ENCODE results near the gene UQCC5. TPM values are rescaled to one million over a fixed set of nuclear protein-coding genes. Genes with fewer than 3 reads are reported as not detected.

Gene UQCC5
- total RNA-seq, 1 donor from 2014 or later = 2.0 TPM

DNA sequence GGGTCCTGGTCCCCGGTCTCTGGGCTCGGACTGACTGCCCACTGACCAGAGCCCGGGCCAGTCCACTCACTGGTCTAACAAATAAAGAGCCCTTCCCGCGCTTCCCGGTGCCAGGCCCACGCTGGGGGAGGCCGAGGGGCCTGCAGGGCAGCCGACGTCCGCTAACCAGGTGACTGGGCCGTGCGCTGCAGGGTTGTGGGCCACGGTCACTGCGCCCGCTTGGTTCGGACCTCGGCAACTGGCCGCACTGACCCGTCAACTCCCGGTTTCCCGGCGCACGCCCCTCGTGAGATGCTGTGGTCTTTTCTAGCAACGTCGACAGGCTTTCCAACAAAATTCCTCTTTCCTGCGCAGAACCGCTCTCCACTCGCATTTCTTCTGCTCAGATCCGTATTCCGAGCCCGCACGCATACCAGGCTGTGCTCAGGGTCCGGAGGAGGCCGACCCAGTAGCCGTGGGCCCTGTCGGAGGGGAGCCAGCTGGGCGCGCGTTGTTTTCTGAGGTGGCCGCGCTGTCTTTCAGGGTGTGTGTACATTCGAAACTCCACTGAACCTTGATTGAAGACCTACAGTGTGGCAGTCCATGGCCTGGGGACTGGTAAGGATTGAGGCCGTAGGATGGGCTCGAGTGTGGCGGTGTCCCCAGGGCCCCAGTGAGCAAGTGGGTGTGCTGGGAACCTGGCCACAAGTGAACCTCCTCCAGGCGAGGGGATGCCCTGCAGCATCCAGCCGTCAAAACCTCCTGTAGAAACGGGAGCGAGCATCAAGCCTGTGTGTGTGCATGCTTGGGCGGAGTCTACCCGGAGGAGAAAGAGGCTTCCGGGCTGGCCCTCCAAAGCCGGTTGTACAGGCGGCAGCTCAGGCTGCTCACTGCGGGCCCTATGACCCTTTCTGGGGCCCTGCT, 1.9 kb upstream of the UQCC5 start:
- Histone ChIP-seq H3K9ac (peak overlapping the region; percentile 55), H3K4me1 (peaks cover 36% of the 10 kb centered on the region), H3F3A (ENCODE audit: low read depth) (peaks cover 31% of the 10 kb centered on the region), H3K4me2 (peak overlapping the region; percentile 77), H3K79me2 (ENCODE audit: low read depth) (peaks cover 68% of the 10 kb centered on the region), H3K27ac (peak overlapping the region; percentile 2), H2AFZ (replicated peaks) (no peak overlapping the region), H3K27me3 (no peaks in the 10 kb centered on the region), H4K20me1 (ENCODE audit: low read depth) (peaks cover 59% of the 10 kb centered on the region), H3K9me3 (ENCODE audit: low read depth) (no peaks in the 10 kb centered on the region), H3K36me3 (no peaks in the 10 kb centered on the region), H3K4me3 (peak overlapping the region; percentile 62)
- peaks cover 8% of the 10 kb centered on the region for H3K27me3 Mint-ChIP-seq (ENCODE audit: insufficient read depth, low read depth)
- peak; percentile 60 for DNase-seq (ENCODE audit: low spot score)
- H3K27ac Mint-ChIP-seq = peak overlapping the region; percentile 81
- H3K9me3 Mint-ChIP-seq = no peaks in the 10 kb centered on the region
- H3K4me3 Mint-ChIP-seq = peak overlapping the region; percentile 84
- H3K4me1 Mint-ChIP-seq = peaks cover 42% of the 10 kb centered on the region
- H3K36me3 Mint-ChIP-seq = peaks cover 7% of the 10 kb centered on the region
- TF ChIP-seq, protein P1, sequence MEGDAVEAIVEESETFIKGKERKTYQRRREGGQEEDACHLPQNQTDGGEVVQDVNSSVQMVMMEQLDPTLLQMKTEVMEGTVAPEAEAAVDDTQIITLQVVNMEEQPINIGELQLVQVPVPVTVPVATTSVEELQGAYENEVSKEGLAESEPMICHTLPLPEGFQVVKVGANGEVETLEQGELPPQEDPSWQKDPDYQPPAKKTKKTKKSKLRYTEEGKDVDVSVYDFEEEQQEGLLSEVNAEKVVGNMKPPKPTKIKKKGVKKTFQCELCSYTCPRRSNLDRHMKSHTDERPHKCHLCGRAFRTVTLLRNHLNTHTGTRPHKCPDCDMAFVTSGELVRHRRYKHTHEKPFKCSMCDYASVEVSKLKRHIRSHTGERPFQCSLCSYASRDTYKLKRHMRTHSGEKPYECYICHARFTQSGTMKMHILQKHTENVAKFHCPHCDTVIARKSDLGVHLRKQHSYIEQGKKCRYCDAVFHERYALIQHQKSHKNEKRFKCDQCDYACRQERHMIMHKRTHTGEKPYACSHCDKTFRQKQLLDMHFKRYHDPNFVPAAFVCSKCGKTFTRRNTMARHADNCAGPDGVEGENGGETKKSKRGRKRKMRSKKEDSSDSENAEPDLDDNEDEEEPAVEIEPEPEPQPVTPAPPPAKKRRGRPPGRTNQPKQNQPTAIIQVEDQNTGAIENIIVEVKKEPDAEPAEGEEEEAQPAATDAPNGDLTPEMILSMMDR (IDR thresholded peaks at IDR 0.05) = no peak
- TF ChIP-seq EZH2phosphoT487 (IDR thresholded peaks at IDR 0.05) = no peak
- no peak for TF ChIP-seq EZH2 (IDR thresholded peaks at IDR 0.05)

GRCh38 chr3:52535411-52536111, 844 bp upstream of the UQCC5 start:
- Histone ChIP-seq H3K27ac (no peak overlapping the region), H3K36me3 (no peaks in the 10 kb centered on the region), H3K4me2 (peak overlapping the region; percentile 64), H2AFZ (replicated peaks) (no peak overlapping the region), H3F3A (ENCODE audit: low read depth) (peaks cover 31% of the 10 kb centered on the region), H3K9me3 (ENCODE audit: low read depth) (no peaks in the 10 kb centered on the region), H3K4me1 (peaks cover 36% of the 10 kb centered on the region), H3K79me2 (ENCODE audit: low read depth) (peaks cover 65% of the 10 kb centered on the region), H4K20me1 (ENCODE audit: low read depth) (peaks cover 54% of the 10 kb centered on the region), H3K27me3 (no peaks in the 10 kb centered on the region), H3K9ac (no peak overlapping the region), H3K4me3 (no peak overlapping the region)
- Mint-ChIP-seq H3K27me3 (ENCODE audit: insufficient read depth, low read depth) (peaks cover 4% of the 10 kb centered on the region), H3K4me3 (peak overlapping the region; percentile 98), H3K9me3 (no peaks in the 10 kb centered on the region), H3K36me3 (peaks cover 7% of the 10 kb centered on the region), H3K27ac (no peak overlapping the region), H3K4me1 (peaks cover 38% of the 10 kb centered on the region)
- no peak for TF ChIP-seq EZH2phosphoT487 (IDR thresholded peaks at IDR 0.05)
- no peak for TF ChIP-seq EZH2 (IDR thresholded peaks at IDR 0.05)
- TF ChIP-seq, protein P1 (IDR thresholded peaks at IDR 0.05) = no peak
- no peak for DNase-seq (ENCODE audit: low spot score)

GRCh38 chr3:52536112-52536368, 365 bp upstream of the UQCC5 start:
- H3K79me2 ChIP-seq (ENCODE audit: low read depth) = peaks cover 65% of the 10 kb centered on the region
- Mint-ChIP-seq H3K36me3 (peaks cover 7% of the 10 kb centered on the region), H3K4me1 (peaks cover 38% of the 10 kb centered on the region), H3K27me3 (ENCODE audit: insufficient read depth, low read depth) (peaks cover 4% of the 10 kb centered on the region), H3K4me3 (peak overlapping the region; percentile 98), H3K9me3 (no peaks in the 10 kb centered on the region), H3K27ac (no peak overlapping the region)
- TF ChIP-seq, protein P1 (IDR thresholded peaks at IDR 0.05) = no peak
- TF ChIP-seq EZH2 (IDR thresholded peaks at IDR 0.05) (no peak), EZH2phosphoT487 (IDR thresholded peaks at IDR 0.05) (no peak)
- no peak overlapping the region for H3K9ac ChIP-seq
- H3K36me3 ChIP-seq = no peaks in the 10 kb centered on the region
- H3K27me3 ChIP-seq = no peaks in the 10 kb centered on the region
- peaks cover 34% of the 10 kb centered on the region for H3F3A ChIP-seq (ENCODE audit: low read depth)
- peaks cover 33% of the 10 kb centered on the region for H3K4me1 ChIP-seq
- H3K9me3 ChIP-seq (ENCODE audit: low read depth) = no peaks in the 10 kb centered on the region
- H3K4me3 ChIP-seq = no peak overlapping the region
- no peak overlapping the region for H3K27ac ChIP-seq
- no peak for DNase-seq (ENCODE audit: low spot score)
- no peak overlapping the region for H2AFZ ChIP-seq (replicated peaks)
- H3K4me2 ChIP-seq = peak overlapping the region; percentile 64
- H4K20me1 ChIP-seq (ENCODE audit: low read depth) = peaks cover 49% of the 10 kb centered on the region

Data from neural progenitor cell (in vitro differentiated cells).